SK-N-SH treated with all-trans-retinoic acid at 6 μM for 48 hours (cell line): ENCODE measurements around the gene SSTR1.

Experiments
- ARNTL ChIP-seq: fragments of 450-650 bp; formaldehyde crosslinking; IDR thresholded peaks from 2 replicates; pipeline ENCODE4 v1.5.0; 2020; ENCODE audit warnings: low read depth, mild to moderate bottlenecking, moderate library complexity, borderline replicate concordance
- PPARA ChIP-seq: fragments of 250-450 bp; sonication (Bioruptor Pico); IDR thresholded peaks from 2 replicates; pipeline ENCODE4 v1.5.0; 2020; ENCODE audit warnings: mild to moderate bottlenecking, borderline replicate concordance
- SNAI2 ChIP-seq: fragments of 250-450 bp; sonication (Bioruptor Pico); IDR thresholded peaks from 2 replicates; pipeline ENCODE4 v1.5.0; 2020; ENCODE audit warnings: mild to moderate bottlenecking, moderate library complexity
- ZFP30 ChIP-seq: fragments of 450-650 bp; formaldehyde crosslinking; IDR thresholded peaks from 2 replicates; pipeline ENCODE4 v1.5.0; 2022; ENCODE audit warnings: mild to moderate bottlenecking, moderate library complexity
- ZNF8 ChIP-seq: fragments of 450-650 bp; formaldehyde crosslinking; IDR thresholded peaks from 2 replicates; pipeline ENCODE4 v1.5.0; 2020; ENCODE audit warnings: mild to moderate bottlenecking, moderate library complexity
- TF ChIP-seq, protein P1 (sequence below): fragments of 250-450 bp; sonication (Bioruptor Pico); IDR thresholded peaks from 2 replicates; pipeline ENCODE4 v1.8.0; 2021; ENCODE audit warnings: low read depth, mild to moderate bottlenecking, moderate library complexity, borderline replicate concordance
- TF ChIP-seq, protein P2 (sequence below): fragments of 250-450 bp; sonication (Bioruptor Pico); IDR thresholded peaks from 2 replicates; pipeline ENCODE4 v1.8.0; 2020; ENCODE audit warnings: mild to moderate bottlenecking, moderate library complexity, borderline replicate concordance

DNA sequence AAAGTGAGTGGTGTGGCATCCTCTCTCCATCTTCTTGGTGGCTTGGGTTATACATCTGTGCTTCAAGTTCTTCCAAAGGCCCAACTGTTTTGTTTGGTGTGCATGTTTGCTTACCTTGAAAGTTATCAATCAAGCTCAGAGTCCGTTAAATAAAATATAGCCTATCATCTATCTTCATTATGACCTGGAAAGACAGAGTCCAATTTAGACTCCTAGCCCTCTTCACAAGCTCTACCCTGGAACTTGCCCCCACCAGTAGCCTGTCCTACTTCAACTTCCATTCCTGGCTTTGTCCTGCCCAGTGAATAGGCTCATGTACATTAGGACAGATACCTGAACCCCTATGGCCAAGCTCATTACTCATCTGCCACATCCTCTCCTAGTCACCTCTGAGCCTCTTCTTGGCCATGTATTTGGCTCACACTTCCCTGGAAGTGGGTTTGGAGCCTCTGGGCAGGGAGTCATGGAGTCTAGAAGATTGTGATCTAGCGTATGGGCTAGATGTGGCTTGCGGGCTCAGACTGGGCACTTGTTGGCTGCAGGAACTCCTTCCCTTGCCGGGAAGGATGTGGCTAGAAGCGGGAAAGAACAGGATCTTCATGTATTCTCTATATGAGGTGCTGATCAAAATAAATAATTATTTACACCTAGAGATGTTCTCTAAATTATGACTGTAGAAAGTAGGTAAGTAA, 6.4 kb upstream of the SSTR1 start:
- TF ChIP-seq, protein P1, sequence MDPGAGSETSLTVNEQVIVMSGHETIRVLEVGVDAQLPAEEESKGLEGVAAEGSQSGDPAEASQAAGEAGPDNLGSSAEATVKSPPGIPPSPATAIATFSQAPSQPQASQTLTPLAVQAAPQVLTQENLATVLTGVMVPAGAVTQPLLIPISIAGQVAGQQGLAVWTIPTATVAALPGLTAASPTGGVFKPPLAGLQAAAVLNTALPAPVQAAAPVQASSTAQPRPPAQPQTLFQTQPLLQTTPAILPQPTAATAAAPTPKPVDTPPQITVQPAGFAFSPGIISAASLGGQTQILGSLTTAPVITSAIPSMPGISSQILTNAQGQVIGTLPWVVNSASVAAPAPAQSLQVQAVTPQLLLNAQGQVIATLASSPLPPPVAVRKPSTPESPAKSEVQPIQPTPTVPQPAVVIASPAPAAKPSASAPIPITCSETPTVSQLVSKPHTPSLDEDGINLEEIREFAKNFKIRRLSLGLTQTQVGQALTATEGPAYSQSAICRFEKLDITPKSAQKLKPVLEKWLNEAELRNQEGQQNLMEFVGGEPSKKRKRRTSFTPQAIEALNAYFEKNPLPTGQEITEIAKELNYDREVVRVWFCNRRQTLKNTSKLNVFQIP (CRISPR knock-in tag) = no peak
- TF ChIP-seq, protein P2, sequence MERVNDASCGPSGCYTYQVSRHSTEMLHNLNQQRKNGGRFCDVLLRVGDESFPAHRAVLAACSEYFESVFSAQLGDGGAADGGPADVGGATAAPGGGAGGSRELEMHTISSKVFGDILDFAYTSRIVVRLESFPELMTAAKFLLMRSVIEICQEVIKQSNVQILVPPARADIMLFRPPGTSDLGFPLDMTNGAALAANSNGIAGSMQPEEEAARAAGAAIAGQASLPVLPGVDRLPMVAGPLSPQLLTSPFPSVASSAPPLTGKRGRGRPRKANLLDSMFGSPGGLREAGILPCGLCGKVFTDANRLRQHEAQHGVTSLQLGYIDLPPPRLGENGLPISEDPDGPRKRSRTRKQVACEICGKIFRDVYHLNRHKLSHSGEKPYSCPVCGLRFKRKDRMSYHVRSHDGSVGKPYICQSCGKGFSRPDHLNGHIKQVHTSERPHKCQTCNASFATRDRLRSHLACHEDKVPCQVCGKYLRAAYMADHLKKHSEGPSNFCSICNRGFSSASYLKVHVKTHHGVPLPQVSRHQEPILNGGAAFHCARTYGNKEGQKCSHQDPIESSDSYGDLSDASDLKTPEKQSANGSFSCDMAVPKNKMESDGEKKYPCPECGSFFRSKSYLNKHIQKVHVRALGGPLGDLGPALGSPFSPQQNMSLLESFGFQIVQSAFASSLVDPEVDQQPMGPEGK (CRISPR knock-in tag) = no peak
- TF ChIP-seq ARNTL (CRISPR knock-in tag) (no peak), SNAI2 (CRISPR knock-in tag) (no peak), ZNF8 (no peak), ZFP30 (no peak), PPARA (no peak)
